SK-N-SH (cell line): ENCODE data around the gene NTS. TPM values are rescaled to one million over a fixed set of nuclear protein-coding genes. Genes with fewer than 3 reads are reported as not detected.

ENCODE experiments used
- CTCF ChIA-PET: fragments of 300-600, 350-600 bp; formaldehyde crosslinking; extraction: SDS; loops from one replicate; lab custom pipeline; 2021; lab: Yijun Ruan, JAX
- POLR2A ChIA-PET: fragments of 350-600 bp; sonication (Branson Sonifier 250); formaldehyde crosslinking; extraction: SDS; loops from one replicate; lab custom pipeline; 2020; ENCODE audit warnings: antibody characterized with exemption, inconsistent platforms; lab: Yijun Ruan, JAX
- DNase-seq: peaks from one replicate; pipeline ENCODE4 v3.0.0; 2012
- H2AFZ ChIP-seq: fragments of 200-600 bp; sonication (generic); 2 replicates; pipeline ENCODE4 v1.8.1; 2016; ENCODE audit warnings: antibody characterized with exemption, mild to moderate bottlenecking, low read depth
- H3F3A ChIP-seq: fragments of 200-600 bp; sonication (generic); replicated peaks from 2 replicates; pipeline ENCODE3; 2016; ENCODE audit warnings: antibody characterized with exemption, mild to moderate bottlenecking; ENCODE audit not compliant: insufficient read depth
- H3K27ac ChIP-seq, 2 experiments: fragments of 200-500 bp in 1 of 2; fragments of 200-600 bp in 1 of 2; sonication (Bioruptor generic) in 1 of 2; sonication (generic), shearing (Covaris generic) in 1 of 2; 2 replicates each; pipeline versions ENCODE4 v1.5.1 to v1.6.1; 2014 to 2016; ENCODE audit warnings: low read depth in 2 of 2, inconsistent platforms in 1 of 2, low read length in 1 of 2, mild to moderate bottlenecking in 1 of 2, mixed read lengths in 1 of 2
- H3K27me3 ChIP-seq: fragments of 200-600 bp; sonication (generic), shearing (Covaris generic); 2 replicates; pipeline ENCODE4 v1.6.1; 2016; ENCODE audit warnings: mixed run types; ENCODE audit not compliant: insufficient read depth
- H3K36me3 ChIP-seq, 2 experiments: fragments of 200-500 bp in 1 of 2; fragments of 200-600 bp in 1 of 2; sonication (Bioruptor generic) in 1 of 2; sonication (generic) in 1 of 2; replicated peaks in 1 of 2; 2 replicates each; pipeline versions ENCODE3 to v1.5.1; 2014 to 2016; ENCODE audit warnings: low read length in 1 of 2, mild to moderate bottlenecking in 1 of 2; ENCODE audit not compliant: insufficient read depth in 2 of 2, control insufficient read depth in 1 of 2
- H3K4me1 ChIP-seq, 2 experiments: fragments of 200-500 bp in 1 of 2; fragments of 200-600 bp in 1 of 2; sonication (Bioruptor generic) in 1 of 2; sonication (generic), shearing (Covaris generic) in 1 of 2; 2 replicates each; pipeline versions ENCODE4 v1.5.1 to v1.6.1; 2014 to 2016; ENCODE audit warnings: low read depth in 1 of 2, low read length in 1 of 2, mixed run types in 1 of 2; ENCODE audit not compliant: insufficient read depth in 2 of 2, control insufficient read depth in 1 of 2
- H3K4me2 ChIP-seq: fragments of 200-600 bp; sonication (generic), shearing (Covaris generic); 2 replicates; pipeline ENCODE4 v1.6.1; 2017; ENCODE audit warnings: mixed run types
- H3K4me3 ChIP-seq, 2 experiments: fragments of 200-500 bp in 1 of 2; fragments of 200-600 bp in 1 of 2; sonication (Bioruptor generic) in 1 of 2; sonication (generic), shearing (Covaris generic) in 1 of 2; 2 replicates each; pipeline versions ENCODE4 v1.5.1 to v1.8.1; 2014 to 2016; ENCODE audit warnings: low read depth in 2 of 2, inconsistent platforms in 1 of 2, low read length in 1 of 2, mild to moderate bottlenecking in 1 of 2, mixed read lengths in 1 of 2, moderate library complexity in 1 of 2
- H3K79me2 ChIP-seq: fragments of 200-600 bp; sonication (generic); 2 replicates; pipeline ENCODE4 v1.8.1; 2017; ENCODE audit warnings: mild to moderate bottlenecking; ENCODE audit not compliant: insufficient read depth
- H3K9ac ChIP-seq: fragments of 200-600 bp; sonication (generic); 2 replicates; pipeline ENCODE4 v1.6.1; 2017; ENCODE audit warnings: mixed run types
- H3K9me2 ChIP-seq: fragments of 200-600 bp; sonication (generic); 2 replicates; pipeline ENCODE4 v1.6.1; 2017; ENCODE audit warnings: mixed run types
- H3K9me3 ChIP-seq: fragments of 200-600 bp; sonication (generic); 2 replicates; pipeline ENCODE4 v1.6.1; 2017; ENCODE audit warnings: mixed run types, mild to moderate bottlenecking, moderate library complexity
- H4K20me1 ChIP-seq: fragments of 200-600 bp; sonication (generic); 2 replicates; pipeline ENCODE4 v1.6.1; 2017; ENCODE audit warnings: mild to moderate bottlenecking, mixed run types; ENCODE audit not compliant: insufficient read depth
- CHD2 ChIP-seq: fragments of 150-350 bp; IDR thresholded peaks from 2 replicates; pipeline ENCODE4 v1.6.1; 2018; ENCODE audit warnings: low read length; ENCODE audit not compliant: partially characterized antibody
- CTCF ChIP-seq: fragments of 200-600 bp; sonication (generic); IDR thresholded peaks from 2 replicates; pipeline ENCODE4 v1.6.1; 2017; ENCODE audit warnings: antibody characterized with exemption, mild to moderate bottlenecking, moderate library complexity
- ELF1 ChIP-seq: IDR thresholded peaks from 2 replicates; pipeline ENCODE4 v1.4.0; 2012
- EP300 ChIP-seq, 2 experiments: IDR thresholded peaks; 2 replicates each; pipeline versions ENCODE4 v1.4.0 to v1.6.1; 2012; ENCODE audit warnings: borderline replicate concordance in 1 of 2, low read depth in 1 of 2, low read length in 1 of 2
- GABPA ChIP-seq: IDR thresholded peaks from 2 replicates; pipeline ENCODE4 v1.4.0; 2012; ENCODE audit warnings: low read depth, mild to moderate bottlenecking
- GATA2 ChIP-seq: sonication (generic); formaldehyde crosslinking; IDR thresholded peaks from 2 replicates; pipeline ENCODE4 v1.5.0; 2020; ENCODE audit warnings: mild to moderate bottlenecking, missing genetic modification reagents
- JUND ChIP-seq: IDR thresholded peaks from 2 replicates; pipeline ENCODE4 v1.4.0; 2012
- NRF1 ChIP-seq: IDR thresholded peaks from 2 replicates; pipeline ENCODE4 v1.6.1; 2012; ENCODE audit warnings: low read depth, mild to moderate bottlenecking, low read length
- PBX3 ChIP-seq: IDR thresholded peaks from 2 replicates; pipeline ENCODE4; 2012
- RAD21 ChIP-seq: IDR thresholded peaks from 2 replicates; pipeline ENCODE4 v1.6.1; 2012; ENCODE audit warnings: mild to moderate bottlenecking, low read length
- RCOR1 ChIP-seq: fragments of 150-350 bp; IDR thresholded peaks from 2 replicates; pipeline ENCODE4 v1.6.1; 2017; ENCODE audit warnings: antibody characterized with exemption, low read length
- REST ChIP-seq: IDR thresholded peaks from 2 replicates; pipeline ENCODE4 v1.6.1; 2012; ENCODE audit warnings: mild to moderate bottlenecking, low read depth, low read length, moderate library complexity
- RFX5 ChIP-seq: IDR thresholded peaks from 2 replicates; pipeline ENCODE4 v1.6.1; 2012; ENCODE audit warnings: mild to moderate bottlenecking, improper control_type of control experiment, low read length
- RXRA ChIP-seq: IDR thresholded peaks from 2 replicates; pipeline ENCODE4 v1.4.0; 2012; ENCODE audit warnings: low read depth, mild to moderate bottlenecking, borderline replicate concordance
- SIN3A ChIP-seq: IDR thresholded peaks from 2 replicates; pipeline ENCODE4 v1.6.1; 2012; ENCODE audit warnings: low read depth, mild to moderate bottlenecking, low read length, moderate library complexity, borderline replicate concordance
- TAF1 ChIP-seq: IDR thresholded peaks from 2 replicates; pipeline ENCODE4 v1.6.1; 2012; ENCODE audit warnings: low read depth, mild to moderate bottlenecking, low read length, moderate library complexity, borderline replicate concordance
- TCF12 ChIP-seq: IDR thresholded peaks from 2 replicates; pipeline ENCODE4 v1.4.0; 2012
- USF1 ChIP-seq: IDR thresholded peaks from 2 replicates; pipeline ENCODE4 v1.4.0; 2012; ENCODE audit warnings: low read depth, borderline replicate concordance
- YY1 ChIP-seq: IDR thresholded peaks from 2 replicates; pipeline ENCODE4 v1.4.0; 2012; ENCODE audit warnings: low read depth, mild to moderate bottlenecking
- WGBS: methylation state at CpG from one replicate; pipeline ENCODE4 v1.1.6; 2017; ENCODE audit warnings: low lambda C conversion rate; 5-methylcytosine and 5-hydroxymethylcytosine counted together
- polyA plus RNA-seq, 3 experiments: library from polyadenylated mRNA; depleted of rRNA; stranded (reverse); fragments of >200 nt; gene quantifications; 2 replicates each; pipeline ENCODE4 v1.2.3, GENCODE V29; 2012
- TF ChIP-seq, protein P1 (sequence below): IDR thresholded peaks from 2 replicates; pipeline ENCODE4 v1.4.0; 2012; ENCODE audit warnings: low read depth

The NTS gene
- polyA plus RNA-seq, 1 of the 3 experiments (the other 2 are of a cell fraction) = 31.2 TPM

GRCh38 chr12:85865890-85866289, 8.2 kb upstream of the NTS start:
- no peaks in the 10 kb centered on the region for H3K4me1 ChIP-seq
- ChIA-PET CTCF (interaction anchor here (1.7 to 9.2 kb wide), 12 partner anchors 13 to 440 kb away, joined by 4 to 80 read pairs (median 14); no protein-coding TSS in a partner anchor), POLR2A (no interaction called here)
- H3K36me3 ChIP-seq = no peaks in the 10 kb centered on the region
- H3K4me3 ChIP-seq = no peak overlapping the region
- H2AFZ ChIP-seq = no peak overlapping the region
- 77% methylated on average over 6 of the region's 6 CpGs for WGBS
- no peak overlapping the region for H3K27ac ChIP-seq
- no peak for DNase-seq
- no peaks in the 10 kb centered on the region for H3K9me2 ChIP-seq
- H4K20me1 ChIP-seq = no peaks in the 10 kb centered on the region
- H3K9ac ChIP-seq = no peak overlapping the region
- no peak overlapping the region for H3K4me2 ChIP-seq
- 0 out of 2 replicates have a peak, but pooled peaks cover 3% of the 10 kb centered on the region for H3K9me3 ChIP-seq
- H3K27me3 ChIP-seq = no peaks in the 10 kb centered on the region
- TF ChIP-seq YY1 = no peak
- peak; percentile 24; the same call in 1 of the 2 replicates for TF ChIP-seq TCF12
- TF ChIP-seq USF1 = no peak
- TF ChIP-seq GABPA = no peak
- no peak for TF ChIP-seq ELF1
- no peaks in the 10 kb centered on the region for H3F3A ChIP-seq
- H3K79me2 ChIP-seq = no peaks in the 10 kb centered on the region

- peak overlapping the region; percentile 62 for H2AFZ ChIP-seq
- H3K4me1 ChIP-seq = no peaks in the 10 kb centered on the region
- H3F3A ChIP-seq = no peaks in the 10 kb centered on the region
- H4K20me1 ChIP-seq = no peaks in the 10 kb centered on the region
- H3K4me2 ChIP-seq = no peak overlapping the region
- H3K27ac ChIP-seq = no peak overlapping the region
- 33% methylated on average over 5 of the region's 5 CpGs for WGBS
- ChIA-PET CTCF (interaction anchor here (0.6 to 9.2 kb wide), 72 partner anchors 8 to 1200 kb away, joined by 3 to 80 read pairs (median 5); no protein-coding TSS in a partner anchor), POLR2A (no interaction called here)
- H3K79me2 ChIP-seq = no peaks in the 10 kb centered on the region
- 0 out of 2 replicates have a peak, but pooled peaks cover 3% of the 10 kb centered on the region for H3K9me3 ChIP-seq
- H3K9me2 ChIP-seq = no peaks in the 10 kb centered on the region
- no peak overlapping the region for H3K9ac ChIP-seq
- DNase-seq = peak; percentile 51
- peak overlapping the region in 1 of 2 experiments; percentile 8; a peak in 1 of 4 replicates for H3K4me3 ChIP-seq
- no peaks in the 10 kb centered on the region for H3K36me3 ChIP-seq
- no peaks in the 10 kb centered on the region for H3K27me3 ChIP-seq
- TF ChIP-seq TAF1 (no peak), EP300 (IDR thresholded peaks at IDR 0.05; ENCODE audit: borderline replicate concordance in 1 of 2, low read depth in 1 of 2, low read length in 1 of 2) (no peak), TCF12 (no peak), REST (no peak), CTCF (peak; percentile 83), RCOR1 (no peak), SIN3A (no peak), JUND (no peak), RFX5 (no peak), GATA2 (CRISPR knock-in tag) (no peak), RXRA (no peak), ELF1 (no peak), RAD21 (peak; percentile 85), YY1 (no peak), CHD2 (no peak), NRF1 (no peak), PBX3 (no peak)
- TF ChIP-seq, protein P1, sequence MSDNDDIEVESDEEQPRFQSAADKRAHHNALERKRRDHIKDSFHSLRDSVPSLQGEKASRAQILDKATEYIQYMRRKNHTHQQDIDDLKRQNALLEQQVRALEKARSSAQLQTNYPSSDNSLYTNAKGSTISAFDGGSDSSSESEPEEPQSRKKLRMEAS = no peak
These were observed 6.9 kb upstream of the NTS start for GRCh38 chr12:85866986-85867776.
